22Rv1 (cell line): ENCODE results near the gene ASB5.
"Not testable (repeated sequence)": the region's sequence is repeated elsewhere in the genome, so short reads cannot be mapped to it uniquely, and the experiment has no call there.

Source experiments
- H3K27ac ChIP-seq: fragments of 450-650 bp; 2 replicates; pipeline ENCODE4 v1.5.1; 2017
- CTCF ChIP-seq: fragments of 450-650 bp; IDR thresholded peaks from 2 replicates; pipeline ENCODE4 v1.5.1; 2017; ENCODE audit warnings: mild to moderate bottlenecking
- ZFX ChIP-seq: fragments of 450-650 bp; IDR thresholded peaks from 2 replicates; pipeline ENCODE4 v1.6.1; 2017; ENCODE audit warnings: antibody characterized with exemption, borderline replicate concordance

ASB5 gene

GRCh38 chr4:176286728-176287127 lies 17.7 kb upstream of the ASB5 start:
- TF ChIP-seq CTCF (no peak), ZFX (no peak)
- no peak overlapping the region for H3K27ac ChIP-seq

DNA sequence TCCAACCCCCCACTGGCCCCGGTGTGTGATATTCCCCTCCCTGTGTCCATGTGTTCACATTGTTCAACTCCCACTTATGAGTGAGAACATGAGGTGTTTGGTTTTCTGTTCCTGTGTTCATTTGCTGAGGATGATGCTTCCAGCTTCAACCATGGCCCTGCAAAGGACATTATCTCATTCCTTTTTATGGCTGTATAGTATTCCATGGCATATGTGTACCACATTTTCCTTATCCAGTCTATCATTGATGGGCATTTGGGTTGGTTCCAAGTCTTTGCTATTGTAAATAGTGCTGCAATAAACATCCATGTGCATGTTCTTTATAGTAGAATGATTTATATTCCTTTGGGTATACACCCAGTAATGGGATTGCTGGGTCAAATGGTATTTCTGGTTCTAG lies 10.5 kb upstream of the ASB5 start:
- H3K27ac ChIP-seq, result not testable (repeated sequence)

- no peak overlapping the region for H3K27ac ChIP-seq
- peak; percentile 80 for TF ChIP-seq CTCF
- no peak for TF ChIP-seq ZFX
Observed at GRCh38 chr4:176277162-176277904, 8.3 kb upstream of the ASB5 start.

DNA sequence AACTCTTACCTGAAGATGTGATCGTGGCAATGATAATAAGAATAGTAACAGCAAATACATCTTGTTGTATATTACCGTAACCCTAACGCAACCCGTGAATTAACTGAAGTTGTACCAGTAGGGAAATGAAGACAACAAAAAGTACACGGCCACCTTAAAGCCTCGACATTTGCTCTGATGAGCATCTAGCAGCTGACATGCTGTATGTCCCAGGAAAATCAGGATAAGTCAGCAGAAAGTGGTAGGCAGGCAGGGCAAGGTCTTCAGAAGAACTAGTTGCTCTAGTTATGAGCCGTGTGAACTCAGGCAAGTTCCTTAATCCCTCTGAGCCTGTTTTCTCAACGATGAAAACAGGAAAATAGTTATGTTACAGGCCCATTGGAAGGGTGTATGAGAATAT lies 7.7 kb upstream of the ASB5 start:
- H3K27ac ChIP-seq, result no peak overlapping the region
- TF ChIP-seq ZFX (no peak), CTCF (no peak)

DNA sequence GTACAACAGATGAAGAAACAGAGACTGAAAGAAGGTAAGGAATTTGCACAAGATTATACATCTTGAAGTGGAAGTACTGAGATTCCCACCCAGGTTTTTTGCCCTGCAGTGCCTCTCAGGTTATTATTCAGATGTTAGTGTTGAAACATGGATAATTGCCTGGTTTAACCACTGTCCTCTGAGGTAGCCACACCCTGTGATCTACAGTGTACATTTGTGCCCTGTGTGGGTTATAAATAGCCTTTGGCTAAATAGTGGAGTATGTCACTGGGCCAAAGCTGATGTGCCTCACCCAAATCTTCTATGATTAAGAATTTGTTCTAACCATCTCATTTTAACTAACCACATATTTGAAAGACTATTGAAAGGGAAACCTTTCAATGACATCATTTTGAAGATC lies 5.4 kb upstream of the ASB5 start:
- H3K27ac ChIP-seq, result no peak overlapping the region
- TF ChIP-seq CTCF (no peak), ZFX (no peak)

DNA sequence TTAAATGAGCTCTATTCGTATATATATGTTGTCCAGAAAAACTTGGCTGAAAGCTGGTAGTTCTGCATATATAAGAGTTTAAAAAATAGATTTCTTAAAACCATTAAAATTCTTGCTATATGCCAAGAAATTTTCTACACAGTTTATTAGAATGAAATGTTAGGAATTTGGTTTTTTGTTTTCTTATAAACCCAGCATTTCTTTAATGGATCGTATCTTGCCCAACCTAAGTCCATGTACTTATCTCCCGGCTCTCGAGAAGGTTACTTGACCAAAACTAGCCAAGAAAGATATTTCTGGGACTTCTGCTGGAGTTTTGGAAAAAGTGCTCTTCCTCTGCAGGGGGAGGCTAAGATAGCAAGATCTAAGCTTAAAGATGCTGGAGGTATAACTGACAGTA lies 4.7 kb upstream of the ASB5 start:
- no peak overlapping the region for H3K27ac ChIP-seq

DNA sequence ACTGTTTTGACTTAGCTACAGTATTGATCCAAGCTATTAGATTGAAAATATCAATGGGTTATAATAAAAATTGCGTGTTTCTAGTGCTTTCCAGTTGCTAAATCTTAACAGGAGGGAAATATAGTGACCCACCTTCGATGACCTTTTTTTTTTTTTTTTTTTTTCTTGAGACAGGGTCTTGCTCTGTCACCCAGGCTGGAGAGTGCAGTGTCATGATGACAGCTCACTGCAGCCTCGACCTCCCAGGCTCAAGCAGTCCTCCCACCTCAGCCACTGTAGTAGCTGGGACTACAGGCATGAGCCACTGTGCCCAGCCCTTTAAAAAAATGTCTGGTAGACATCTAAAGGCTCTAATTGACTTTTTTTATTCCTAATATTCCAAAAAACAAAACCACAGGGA lies 3.8 kb upstream of the ASB5 start:
- no peak for TF ChIP-seq CTCF
- TF ChIP-seq ZFX, result no peak
- no peak overlapping the region for H3K27ac ChIP-seq

More for the DNA sequence above, 4.7 kb upstream of the ASB5 start:
- TF ChIP-seq CTCF (no peak), ZFX (no peak)

DNA sequence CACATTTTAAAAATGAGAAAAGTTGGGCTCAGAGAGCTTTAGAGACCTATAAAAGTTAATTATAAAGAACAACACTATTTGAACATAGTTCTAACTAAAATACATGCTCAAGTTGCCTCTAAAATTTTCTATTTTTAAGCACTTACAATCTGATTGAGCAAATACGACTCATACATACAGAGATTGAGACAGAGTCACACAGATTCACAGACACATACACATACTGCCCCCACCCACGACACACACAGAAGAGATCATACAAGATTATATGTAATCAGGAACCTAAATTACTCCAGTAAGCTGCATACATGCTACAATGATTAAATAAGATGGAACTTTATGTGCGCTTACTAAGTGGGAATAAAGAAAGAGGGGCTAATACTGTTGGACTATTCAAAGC lies 2.7 kb upstream of the ASB5 start:
- TF ChIP-seq CTCF (no peak), ZFX (no peak)
- H3K27ac ChIP-seq, result no peak overlapping the region
